Raji (cell line): ENCODE data around the gene IL18R1.

Experiments
- POLR2A ChIP-seq: IDR thresholded peaks from 2 replicates; pipeline ENCODE4 v1.6.1; 2011; ENCODE audit warnings: low read depth, low read length, control low read depth; ENCODE audit not compliant: insufficient read depth

Gene IL18R1, protein sequence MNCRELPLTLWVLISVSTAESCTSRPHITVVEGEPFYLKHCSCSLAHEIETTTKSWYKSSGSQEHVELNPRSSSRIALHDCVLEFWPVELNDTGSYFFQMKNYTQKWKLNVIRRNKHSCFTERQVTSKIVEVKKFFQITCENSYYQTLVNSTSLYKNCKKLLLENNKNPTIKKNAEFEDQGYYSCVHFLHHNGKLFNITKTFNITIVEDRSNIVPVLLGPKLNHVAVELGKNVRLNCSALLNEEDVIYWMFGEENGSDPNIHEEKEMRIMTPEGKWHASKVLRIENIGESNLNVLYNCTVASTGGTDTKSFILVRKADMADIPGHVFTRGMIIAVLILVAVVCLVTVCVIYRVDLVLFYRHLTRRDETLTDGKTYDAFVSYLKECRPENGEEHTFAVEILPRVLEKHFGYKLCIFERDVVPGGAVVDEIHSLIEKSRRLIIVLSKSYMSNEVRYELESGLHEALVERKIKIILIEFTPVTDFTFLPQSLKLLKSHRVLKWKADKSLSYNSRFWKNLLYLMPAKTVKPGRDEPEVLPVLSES

DNA sequence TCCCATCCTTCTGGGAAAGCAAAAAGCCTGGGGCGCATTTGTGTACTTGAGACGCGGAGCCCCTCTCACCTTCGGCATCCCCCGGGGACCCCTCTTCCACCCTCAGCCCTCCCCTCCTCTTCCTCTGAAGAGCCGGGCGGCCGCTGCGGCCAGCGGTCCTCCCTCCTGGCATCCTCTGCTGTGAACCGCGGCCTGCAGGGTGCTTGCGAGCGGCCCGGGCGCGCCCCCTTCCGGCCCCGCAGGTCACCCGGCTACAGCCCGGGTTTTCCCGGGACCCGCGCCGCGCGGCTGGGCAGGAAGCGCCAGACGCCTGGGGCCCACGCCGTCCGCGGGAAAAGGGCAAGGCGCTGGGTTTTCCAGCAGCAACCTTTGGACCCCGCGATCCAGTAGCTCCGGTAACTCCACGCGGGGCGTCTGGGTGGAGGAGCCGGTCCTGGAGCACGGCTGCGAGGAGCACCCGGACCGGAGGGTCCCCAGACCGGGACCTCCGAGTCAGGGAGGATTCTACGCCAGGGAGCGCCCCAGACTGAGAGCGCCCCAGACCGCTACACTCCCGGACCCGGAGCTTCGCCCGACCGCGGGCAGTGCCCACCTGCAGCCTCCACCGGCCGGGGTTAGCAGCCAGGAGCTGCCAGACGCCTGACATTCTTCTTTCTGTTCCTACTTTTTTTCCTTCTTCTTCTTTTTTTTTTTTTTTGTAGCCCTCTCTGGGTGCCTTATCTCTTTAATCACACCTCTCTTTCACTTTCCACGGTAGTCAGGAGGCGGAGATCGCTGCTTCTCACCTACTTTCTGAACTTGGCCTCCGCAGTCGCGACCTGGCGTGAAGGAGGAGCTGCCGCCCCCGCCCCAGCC, at the start of gene IL18R1:
Gene IL18R1 (plus strand): TSS at position 271 of the 855 bp plus-strand sequence. CDS start 6,865 bp downstream, outside the sequence.
- TF ChIP-seq POLR2A: no peak

DNA sequence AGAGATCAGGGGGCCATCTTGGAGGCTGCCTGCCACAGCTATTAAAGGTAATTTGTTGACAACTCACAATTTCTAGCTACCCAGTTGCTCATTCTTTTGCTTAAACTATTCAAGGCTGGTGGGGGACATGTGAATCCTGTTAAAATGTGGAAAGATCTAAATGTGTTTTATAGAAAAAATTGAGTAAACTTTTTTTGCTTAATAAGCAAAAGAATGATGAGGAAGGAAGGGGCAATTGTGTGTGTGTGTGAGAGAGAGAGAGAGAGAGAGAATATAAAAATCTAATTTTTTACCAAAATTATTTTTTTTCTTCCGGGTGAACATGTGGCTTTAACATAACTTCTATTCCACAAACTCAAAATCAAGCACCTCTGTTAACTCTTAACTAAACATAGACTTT, 49.5 kb upstream of the IL18R1 start:
- no peak for TF ChIP-seq POLR2A

DNA sequence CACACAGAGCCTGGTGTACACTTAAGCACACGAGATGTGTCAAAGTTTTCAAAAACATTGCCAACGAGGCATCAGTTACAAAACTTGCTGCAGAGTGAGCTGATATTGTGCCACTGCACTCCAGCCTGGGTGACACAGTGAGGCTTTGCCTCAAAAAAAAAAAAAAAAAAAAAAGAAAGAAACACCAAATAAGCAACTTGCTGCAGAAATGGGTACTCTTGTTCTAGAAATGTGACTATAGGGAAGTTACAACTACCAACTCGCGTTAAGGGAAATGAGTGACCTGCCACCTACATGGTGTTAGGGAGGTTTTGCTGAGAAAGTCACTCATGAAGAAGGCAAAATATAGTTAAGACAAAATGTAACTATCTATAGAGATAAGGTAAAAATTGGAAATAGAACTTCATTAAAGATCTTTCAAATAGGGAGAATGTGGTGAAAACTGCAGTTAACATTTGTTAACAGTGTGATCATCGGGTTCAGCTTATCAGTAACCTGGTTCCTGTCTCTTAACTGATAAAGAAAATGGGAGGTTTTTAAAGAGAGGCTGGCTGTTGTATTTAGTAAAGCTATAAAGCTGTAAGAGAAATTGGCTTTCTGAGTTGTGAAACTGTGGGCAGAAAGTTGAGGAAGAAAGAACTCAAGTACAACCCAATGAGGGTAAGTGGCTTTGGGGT, 44.5 kb upstream of the IL18R1 start, which contains the start of gene IL1RL1:
Gene IL1RL1 (plus strand): TSS at position 600 of the 677 bp plus-strand sequence. CDS start 26,702 bp downstream, outside the sequence.
- TF ChIP-seq POLR2A: no peak

DNA sequence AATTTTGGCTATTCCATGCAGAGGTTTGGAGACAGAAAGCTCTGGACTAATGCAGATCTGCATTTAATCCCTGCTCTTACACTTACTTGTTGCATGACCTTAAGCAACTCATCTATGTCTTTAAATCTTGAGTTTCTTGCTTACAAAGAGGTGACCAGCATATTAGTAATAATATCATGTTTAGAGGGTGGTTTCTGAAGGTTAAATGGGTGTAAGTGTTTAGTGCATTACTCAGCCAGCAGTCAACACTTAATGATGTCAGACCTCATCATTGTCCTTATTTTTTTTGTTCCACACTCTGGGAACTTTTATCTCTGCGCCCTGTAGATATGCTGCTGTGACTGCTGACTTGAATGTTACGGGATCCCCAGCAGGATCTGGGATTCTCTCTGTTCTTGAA, 42.6 kb upstream of the IL18R1 start:
- no peak for TF ChIP-seq POLR2A

DNA sequence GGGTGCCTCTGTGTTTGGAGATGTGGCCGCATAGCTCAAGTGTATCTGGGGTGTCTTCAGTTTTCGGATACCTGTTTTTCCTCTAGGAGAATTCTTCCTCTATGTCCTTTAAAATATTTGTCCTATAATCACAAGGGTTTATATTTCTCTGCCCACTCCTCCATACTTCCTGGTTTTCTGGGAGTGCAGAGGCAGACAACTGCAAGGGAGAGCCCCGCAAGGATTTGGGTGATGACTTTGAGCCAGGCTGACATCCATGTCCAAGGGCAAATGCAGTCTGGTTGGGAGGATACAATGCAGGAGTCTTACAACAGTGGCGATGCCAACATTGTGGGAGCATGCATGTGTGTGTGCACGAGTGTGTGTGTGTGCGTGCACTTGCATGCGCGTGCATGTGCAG, 42.1 kb upstream of the IL18R1 start:
- no peak for TF ChIP-seq POLR2A

DNA sequence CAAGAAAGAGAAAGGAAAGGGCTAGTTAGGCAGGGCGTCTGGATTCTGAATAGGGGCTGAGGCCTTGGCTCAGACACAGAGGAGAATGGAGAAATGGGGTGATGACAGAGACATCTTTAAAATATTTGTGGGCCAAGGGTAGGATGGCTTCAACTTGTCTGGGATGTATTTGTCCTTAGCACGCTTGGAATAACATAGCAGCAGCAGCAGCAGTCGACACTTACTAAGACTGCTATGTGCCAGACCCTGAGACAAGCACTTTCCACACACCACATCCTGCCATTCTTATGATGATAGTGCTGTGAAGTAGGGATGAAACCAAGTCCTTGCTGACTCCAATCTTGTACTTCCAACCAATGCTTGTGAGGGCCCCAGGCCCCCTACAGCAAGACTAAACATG, 41.6 kb upstream of the IL18R1 start:
- no peak for TF ChIP-seq POLR2A

DNA sequence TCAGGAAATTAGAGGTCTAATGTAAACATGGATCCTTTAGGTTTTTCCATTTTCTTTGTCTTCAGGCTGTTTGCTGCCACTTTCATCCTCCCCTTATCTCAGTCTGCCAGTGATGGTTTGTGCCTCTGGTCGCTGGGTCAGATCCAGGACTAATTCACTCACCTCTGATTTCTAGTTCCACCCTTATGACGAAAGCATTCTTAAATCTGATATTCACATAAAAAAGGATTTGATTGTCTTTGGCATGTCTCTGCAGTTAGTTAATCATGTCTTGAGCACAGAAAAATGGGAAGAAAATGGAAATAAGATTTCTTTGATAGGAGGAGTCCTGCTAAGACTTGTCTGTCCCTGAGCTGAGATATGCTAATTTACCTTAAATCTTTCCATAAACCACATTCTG, 39.7 kb upstream of the IL18R1 start:
- no peak for TF ChIP-seq POLR2A

DNA sequence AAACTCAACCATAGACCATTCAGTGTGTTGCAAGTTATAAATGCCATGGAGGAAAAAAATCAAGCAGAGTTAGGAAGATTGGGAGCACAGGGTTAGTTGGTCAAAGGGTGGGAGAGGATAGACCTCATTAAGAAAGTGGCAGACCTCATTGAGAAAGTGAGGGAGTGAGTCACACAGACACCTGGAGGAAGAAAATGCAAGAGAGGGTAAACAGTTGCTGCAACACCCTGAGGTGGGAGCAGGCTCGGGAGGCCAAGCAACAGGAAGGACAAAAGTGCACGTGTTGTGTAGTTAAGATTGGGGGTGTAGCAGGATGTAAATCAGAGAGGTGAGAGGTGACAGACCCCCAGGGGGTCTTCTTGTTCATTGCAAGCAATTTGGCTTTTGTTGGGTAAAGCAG, 37.9 kb upstream of the IL18R1 start:
- no peak for TF ChIP-seq POLR2A

DNA sequence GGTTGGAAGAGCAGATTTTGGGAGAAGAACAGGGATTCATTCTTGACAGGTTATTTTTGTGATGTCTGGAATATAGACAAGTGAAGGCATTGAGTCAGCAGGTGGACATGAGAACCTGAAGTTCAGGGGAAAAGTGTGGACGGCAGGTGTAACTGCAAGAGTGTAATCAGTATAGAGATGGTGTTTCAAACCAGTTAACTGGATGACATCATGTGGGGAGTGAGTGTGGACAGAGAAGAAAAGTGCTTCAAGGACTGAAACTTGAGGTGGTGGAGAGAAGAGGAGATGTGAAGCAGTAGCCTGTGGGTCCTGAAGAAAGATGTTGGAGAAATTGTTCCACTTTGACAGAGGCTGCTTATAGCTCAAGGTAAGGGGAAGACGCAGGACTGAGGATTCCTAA, 37.2 kb upstream of the IL18R1 start:
- no peak for TF ChIP-seq POLR2A

DNA sequence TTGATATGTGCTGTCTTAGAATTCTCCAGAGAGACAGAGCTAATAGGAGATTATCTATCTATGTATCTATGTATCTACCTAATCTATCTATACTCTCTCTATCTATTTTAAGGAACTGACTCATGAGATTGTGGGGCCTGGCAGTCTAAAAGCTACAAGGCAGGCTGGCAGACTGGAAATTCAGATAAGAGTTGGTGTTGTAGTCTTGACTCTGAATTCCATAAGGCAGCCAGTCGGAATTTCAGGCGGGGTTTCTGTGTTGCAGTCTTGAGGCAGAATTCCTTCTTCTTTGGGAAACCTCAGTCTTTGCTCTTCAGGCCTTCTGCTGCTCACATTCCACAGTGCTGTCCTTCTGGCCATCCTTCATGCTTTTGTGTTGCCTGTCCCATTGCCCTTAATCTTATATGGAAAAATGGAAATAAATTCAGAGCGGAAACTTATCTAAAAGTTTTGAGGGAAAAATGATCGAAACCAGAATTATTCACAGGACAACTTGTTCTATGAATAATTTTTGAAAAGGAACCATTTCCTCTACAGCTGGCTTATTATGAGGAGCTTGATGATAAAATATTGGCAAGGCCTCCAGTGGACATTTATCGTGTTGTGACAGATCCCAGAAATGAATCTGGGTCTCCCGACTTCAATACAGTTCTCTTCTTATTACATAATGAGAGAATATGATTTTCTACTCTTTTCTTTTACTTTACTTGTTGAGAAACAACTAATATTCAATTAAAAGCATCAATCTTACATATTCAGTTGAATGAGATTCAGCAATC, 33.5 kb upstream of the IL18R1 start:
- TF ChIP-seq POLR2A: no peak

DNA sequence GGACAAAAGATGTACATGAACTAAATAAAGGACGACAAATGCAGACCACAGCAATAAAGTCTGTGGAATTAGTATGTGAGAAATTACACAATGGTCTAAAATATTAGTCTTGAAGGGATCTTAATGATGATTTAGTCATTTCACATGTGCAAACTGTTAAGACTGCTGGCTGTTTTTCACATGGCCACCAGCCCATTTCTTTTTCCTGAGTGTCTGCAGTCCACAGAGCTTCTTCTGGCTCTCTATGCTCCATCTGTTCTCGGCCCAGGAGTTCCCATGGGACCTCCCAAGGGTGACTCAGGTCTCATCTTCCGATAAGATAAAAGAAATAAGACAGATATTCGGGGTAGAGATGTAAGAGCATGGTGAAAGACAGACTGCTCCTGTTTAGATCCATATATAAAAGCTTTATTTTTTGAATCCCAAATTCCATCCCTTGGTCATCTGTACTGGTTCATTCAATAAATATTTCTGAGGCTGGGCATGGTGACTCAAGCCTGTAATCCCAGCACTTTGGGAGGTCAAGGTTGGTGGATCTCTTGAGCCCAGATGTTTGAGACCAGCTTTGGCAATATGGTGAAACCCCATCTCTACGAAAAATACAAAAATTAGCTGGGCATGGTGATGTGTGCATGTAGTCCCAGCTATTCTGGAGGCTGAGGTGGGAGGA, 24.1 kb upstream of the IL18R1 start:
- no peak for TF ChIP-seq POLR2A

DNA sequence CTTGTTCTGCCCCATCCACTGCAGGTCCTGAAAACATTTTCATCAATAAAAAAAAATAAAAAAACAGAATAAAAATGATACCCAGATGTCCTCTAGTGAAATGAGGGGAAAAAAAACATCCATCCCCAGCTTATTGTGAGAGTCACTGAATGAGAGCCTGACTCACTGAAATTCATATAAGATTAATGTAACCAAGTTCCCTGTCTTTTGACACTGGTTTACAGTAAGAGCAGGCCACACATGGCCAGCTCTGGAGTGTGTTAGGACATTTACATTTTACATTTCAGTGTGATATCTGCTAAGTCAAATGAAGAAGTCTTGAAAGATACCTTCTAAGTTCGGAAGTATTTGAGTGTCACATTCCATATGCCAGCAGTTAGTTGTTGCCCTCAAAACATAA, 21.1 kb upstream of the IL18R1 start:
- no peak for TF ChIP-seq POLR2A

DNA sequence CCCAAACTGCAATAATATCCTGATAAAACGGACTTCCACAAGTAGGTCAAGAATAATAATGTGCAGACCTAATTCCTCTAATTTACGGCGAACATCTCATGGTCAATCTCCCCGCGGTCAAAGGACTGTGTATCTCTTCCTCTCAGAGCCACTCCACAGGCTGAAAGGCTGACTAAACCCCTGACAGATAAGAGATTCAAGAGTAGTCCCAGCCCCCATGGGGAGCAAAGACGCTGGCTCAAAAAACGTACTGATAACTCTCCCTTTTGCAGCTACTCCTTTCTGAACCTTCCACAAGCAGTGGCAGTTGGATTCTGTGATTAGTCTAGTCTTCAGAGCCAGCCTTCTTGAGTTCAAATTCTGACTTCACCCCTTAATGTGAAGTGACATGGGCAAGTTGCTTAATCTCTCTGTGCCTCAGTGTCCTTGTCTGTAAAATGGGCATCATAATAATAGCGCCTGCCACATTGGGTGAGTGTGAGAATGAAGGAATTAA, 19.7 kb upstream of the IL18R1 start:
- TF ChIP-seq POLR2A: no peak

DNA sequence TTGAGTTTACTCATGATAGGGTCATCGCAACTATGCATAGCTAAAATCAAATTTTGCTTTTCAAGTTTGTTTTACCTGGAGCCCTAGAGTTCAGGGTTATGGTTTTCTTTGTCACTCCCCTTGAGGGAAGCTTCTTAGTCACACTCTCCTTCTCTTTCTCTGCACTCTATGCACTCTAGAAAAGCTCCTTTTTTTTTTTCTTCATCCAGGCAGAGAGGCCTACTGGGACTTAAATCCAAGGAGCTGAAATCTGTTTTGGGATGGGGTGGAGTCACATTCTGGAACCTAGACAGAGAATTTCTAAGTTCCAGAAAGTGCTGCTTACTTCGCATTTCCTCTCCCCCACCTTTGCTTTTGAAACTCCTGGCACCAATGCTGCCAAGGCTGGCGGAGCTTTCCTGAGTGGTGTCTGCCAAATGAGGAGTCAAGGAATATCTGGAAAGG, 19.1 kb upstream of the IL18R1 start:
- TF ChIP-seq POLR2A: no peak
